Sigmoid colon (tissue), 4 donors: ENCODE measurements around the gene SETMAR.

ENCODE experiments used
- POLR2A ChIP-seq, 2 donors: fragments of 450-650 bp; IDR thresholded peaks; one replicate each; pipeline ENCODE4 v1.6.1; 2016; ENCODE audit warnings: antibody characterized with exemption in 2 of 2, mild to moderate bottlenecking in 2 of 2, moderate library complexity in 2 of 2
- POLR2AphosphoS5 ChIP-seq, 4 donors: sonication (generic); formaldehyde crosslinking; IDR thresholded peaks; one replicate each; pipeline ENCODE4 v1.6.1; 2017; ENCODE audit warnings: antibody characterized with exemption in 4 of 4
- TF ChIP-seq, protein P1 (sequence below), 4 experiments: fragments of 450-650 bp in 3 of 4; fragments of 200-600 bp in 1 of 4; IDR thresholded peaks; one replicate each; pipeline ENCODE4 v1.5.1; 2016 to 2019; ENCODE audit warnings: antibody characterized with exemption in 4 of 4, mild to moderate bottlenecking in 3 of 4, moderate library complexity in 2 of 4

DNA sequence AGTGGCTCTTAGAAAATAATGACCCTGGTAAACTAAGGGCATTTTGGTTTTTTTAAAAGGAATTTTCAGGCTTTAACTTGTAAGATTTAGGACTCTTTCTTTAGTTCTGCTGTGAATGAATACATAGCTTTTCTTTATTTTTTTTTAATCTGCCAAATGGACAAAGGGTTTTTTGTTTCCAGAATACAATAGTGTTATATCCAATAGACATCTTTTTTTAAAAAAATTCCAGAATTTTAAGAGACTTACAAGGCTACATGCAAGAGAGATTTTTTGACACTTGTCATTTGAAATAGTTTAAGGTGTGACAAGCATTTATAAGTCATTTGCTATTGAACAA, 38.1 kb downstream of the SETMAR start:
- TF ChIP-seq, protein P1, sequence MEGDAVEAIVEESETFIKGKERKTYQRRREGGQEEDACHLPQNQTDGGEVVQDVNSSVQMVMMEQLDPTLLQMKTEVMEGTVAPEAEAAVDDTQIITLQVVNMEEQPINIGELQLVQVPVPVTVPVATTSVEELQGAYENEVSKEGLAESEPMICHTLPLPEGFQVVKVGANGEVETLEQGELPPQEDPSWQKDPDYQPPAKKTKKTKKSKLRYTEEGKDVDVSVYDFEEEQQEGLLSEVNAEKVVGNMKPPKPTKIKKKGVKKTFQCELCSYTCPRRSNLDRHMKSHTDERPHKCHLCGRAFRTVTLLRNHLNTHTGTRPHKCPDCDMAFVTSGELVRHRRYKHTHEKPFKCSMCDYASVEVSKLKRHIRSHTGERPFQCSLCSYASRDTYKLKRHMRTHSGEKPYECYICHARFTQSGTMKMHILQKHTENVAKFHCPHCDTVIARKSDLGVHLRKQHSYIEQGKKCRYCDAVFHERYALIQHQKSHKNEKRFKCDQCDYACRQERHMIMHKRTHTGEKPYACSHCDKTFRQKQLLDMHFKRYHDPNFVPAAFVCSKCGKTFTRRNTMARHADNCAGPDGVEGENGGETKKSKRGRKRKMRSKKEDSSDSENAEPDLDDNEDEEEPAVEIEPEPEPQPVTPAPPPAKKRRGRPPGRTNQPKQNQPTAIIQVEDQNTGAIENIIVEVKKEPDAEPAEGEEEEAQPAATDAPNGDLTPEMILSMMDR (IDR thresholded peaks at IDR 0.05): no peak
- TF ChIP-seq POLR2AphosphoS5 (IDR thresholded peaks at IDR 0.05) (no peak), POLR2A (IDR thresholded peaks at IDR 0.05) (no peak)
